Erythroblast (primary cell): ENCODE data around the gene BARD1.
A peak's percentile ranks its signal among the peaks of the same experiment; 100 is the strongest.
"Not testable (repeated sequence)": the region's sequence is repeated elsewhere in the genome, so short reads cannot be mapped to it uniquely, and the experiment has no call there.

ENCODE experiments used
- DNase-seq, 2 experiments: peaks; one replicate each; lab custom pipeline; 2025; lab: John Stamatoyannopoulos, UW
- GATA1 ChIP-seq: IDR thresholded peaks from 2 replicates; pipeline ENCODE4 v1.6.1; 2011; ENCODE audit warnings: low read depth, mild to moderate bottlenecking, control low read depth, low read length, moderate library complexity
- POLR2A ChIP-seq: IDR thresholded peaks from 2 replicates; pipeline ENCODE4 v1.6.1; 2011; ENCODE audit warnings: mild to moderate bottlenecking, low read length

Gene BARD1

DNA sequence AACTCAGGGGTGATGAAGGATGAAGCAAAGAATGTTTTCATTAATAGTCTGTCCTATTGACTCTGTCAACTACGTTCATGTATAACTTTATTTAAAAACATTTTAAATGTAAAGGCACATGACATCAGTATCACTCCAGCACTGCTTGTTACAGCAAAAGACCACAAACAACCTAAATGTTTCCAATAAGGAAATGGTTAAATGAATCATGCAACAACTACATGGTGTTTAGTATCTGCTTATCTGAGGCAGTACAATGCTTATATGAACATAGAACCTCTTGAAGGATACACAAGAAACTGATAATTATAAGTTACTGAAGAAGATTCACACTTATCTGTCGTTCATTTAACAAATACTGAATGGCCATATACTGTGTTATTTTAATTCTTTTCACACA is 8.4 kb downstream of the BARD1 start:
- TF ChIP-seq GATA1, result no peak
- no peak for TF ChIP-seq POLR2A
- no peak for DNase-seq

DNA sequence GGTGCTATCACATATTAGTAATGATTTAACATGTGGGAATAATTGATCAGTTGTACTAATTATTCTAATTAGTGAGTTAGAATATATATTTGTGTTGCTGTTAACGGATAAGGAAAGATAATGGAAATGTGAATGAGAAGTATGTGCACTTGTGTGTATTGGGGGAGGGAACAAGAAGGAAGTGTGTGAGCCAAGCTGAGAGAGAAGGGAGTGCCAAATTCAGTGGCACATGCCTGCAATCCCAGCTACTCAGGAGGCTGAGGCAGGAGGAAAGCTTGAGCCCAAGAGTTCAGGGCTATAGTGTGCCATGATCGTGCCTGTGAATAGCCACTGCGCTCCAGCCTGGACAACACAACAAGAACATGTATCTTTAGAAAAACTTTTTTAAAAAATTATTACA is 9.3 kb downstream of the BARD1 start:
- TF ChIP-seq POLR2A (no peak), GATA1 (no peak)

DNA sequence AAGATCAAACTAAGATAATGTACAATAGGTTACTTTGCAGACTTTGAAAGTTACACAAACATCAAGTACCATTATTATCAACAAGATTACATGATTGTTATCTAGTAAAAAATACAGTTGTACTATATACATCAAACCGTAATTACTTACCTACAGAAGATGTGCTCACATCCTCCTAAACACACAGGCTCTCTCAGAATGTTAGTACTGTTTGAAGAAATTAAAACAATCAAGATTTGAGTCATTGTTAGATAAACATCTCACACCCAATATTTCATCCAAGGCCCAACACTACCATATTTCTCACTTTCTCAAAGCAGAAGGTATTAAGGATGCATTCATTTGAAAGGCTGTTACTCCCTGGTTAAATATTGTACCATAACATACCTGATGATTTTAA is 12.6 kb downstream of the BARD1 start:
- TF ChIP-seq GATA1 (no peak), POLR2A (no peak)
- no peak for DNase-seq

More for the DNA sequence above, 9.3 kb downstream of the BARD1 start:
- DNase-seq, result no peak

DNA sequence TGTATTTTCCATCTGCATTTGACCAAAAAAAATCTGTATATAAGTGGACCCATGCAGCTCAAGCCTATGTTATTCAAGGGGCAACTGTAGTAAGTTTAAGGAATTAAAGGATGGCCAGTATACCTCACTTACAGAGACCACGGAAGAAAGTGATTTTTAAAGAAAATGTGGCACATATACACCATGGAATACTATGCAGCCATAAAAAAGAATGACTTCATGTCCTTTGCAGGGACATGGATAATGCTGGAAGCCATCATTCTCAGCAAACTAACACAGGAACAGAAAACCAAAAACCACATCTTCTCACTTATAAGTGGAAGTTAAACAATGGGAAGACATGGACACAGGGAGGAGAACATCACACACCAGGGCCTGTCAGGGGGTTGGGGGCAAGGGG is 26.3 kb downstream of the BARD1 start:
- not testable (repeated sequence) for DNase-seq

DNA sequence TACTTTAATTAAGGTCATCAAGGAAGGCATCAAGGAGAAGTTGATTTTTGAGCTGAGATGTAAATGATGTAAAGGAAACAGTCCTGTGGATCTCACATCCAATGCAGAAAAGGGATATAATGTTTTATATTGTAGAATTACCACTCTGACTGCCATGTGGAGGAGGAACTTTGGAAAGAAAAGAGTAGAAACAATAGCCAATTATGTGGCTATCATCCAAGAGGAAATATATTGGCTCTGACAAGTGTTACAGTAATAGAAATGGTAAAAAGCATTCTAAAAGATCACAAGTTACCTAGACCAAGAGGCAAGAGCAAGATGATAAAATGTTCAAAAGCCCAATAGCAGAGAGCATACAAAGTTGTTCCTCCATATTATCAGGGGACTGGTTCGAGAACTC is 26.8 kb downstream of the BARD1 start:
- no peak for DNase-seq
- no peak for TF ChIP-seq POLR2A
- no peak for TF ChIP-seq GATA1

DNA sequence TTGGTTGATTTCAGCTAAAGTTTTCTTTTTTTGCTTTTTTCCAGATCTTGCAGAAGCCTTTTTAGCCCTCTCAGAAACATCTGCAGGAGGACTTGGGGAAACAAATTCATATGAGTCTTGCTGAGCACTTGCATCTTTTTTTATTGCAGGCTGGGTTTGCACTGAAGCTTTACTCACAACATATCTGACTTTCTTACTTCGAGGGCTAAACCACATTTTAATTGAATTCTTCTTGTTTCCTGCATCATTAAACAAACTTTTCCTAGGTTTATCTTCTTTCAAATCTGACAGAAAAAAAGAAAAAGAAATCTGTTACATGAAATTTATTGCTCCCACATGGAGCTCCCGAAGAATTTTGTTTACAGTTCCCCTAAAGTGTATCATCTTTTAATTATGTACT is 28.3 kb downstream of the BARD1 start:
- DNase-seq, result no peak
- TF ChIP-seq POLR2A (no peak), GATA1 (no peak)

DNA sequence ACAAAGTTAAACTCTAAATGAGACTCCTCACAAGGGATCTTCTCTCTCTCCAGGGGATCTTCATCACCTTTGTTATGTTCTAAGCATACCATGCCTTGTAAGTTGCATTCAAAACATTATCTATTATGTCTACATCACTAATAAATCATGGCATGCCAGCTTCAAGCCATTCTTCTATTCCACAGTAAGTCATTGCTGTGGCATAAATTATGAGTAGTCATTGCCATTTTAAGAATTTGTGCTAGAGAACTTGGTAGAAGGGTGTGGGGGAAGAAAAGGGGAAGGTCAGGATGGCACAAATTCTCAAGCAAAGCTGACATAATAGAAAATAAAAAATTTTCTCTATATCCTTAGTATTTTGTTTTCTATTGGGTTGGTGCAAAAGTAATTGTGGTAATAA is 33.5 kb downstream of the BARD1 start:
- DNase-seq, result no peak
- no peak for TF ChIP-seq POLR2A
- TF ChIP-seq GATA1, result no peak

DNA sequence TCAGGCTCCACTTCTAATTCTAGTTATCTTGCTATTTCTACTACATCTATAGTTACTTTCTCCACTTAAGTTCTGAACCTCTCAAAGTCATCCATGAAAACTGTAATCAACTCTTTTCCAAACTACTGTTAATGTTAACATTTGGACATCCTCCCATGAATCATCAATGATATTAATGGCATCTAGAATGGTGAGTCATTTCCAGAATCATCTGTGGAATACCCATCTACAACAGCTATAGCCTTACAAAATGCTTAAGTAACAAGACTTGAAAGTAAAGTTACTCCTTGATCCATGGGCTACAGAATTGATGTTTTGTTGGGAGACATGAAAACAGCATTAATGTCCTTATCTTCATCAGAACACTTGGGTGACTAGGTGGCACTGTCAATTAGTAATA is 35.4 kb downstream of the BARD1 start:
- DNase-seq, result no peak
- TF ChIP-seq GATA1, result no peak
- TF ChIP-seq POLR2A, result no peak

DNA sequence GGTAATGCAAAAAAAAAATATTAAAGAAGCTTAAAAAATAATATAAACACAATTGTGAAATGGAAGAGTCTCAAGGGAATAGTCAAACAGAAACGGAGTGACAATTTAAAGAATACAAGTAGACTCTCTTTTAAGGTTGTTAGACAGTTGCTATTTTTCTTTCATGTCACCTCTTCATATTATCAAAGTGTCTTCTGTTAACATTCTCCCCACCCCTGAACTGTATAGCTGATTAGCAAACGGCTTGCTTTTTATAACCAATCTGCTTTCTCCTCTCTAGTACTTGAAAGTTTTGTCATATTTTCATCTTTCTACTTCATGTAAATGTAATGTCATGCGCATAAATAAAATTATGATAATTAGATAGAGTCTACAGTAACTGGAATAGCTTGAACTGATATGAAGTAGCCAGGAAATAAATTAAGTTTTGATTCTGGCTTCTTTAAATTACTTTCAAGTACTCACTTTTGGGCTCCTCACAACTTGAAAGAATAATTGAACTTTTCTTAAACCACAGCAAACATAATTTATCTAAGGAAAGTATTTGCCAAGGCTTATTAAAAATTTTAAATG is 37.0 kb downstream of the BARD1 start:
- TF ChIP-seq POLR2A (no peak), GATA1 (no peak)
- DNase-seq, result peak in 1 of 2 experiments; percentile 17

DNA sequence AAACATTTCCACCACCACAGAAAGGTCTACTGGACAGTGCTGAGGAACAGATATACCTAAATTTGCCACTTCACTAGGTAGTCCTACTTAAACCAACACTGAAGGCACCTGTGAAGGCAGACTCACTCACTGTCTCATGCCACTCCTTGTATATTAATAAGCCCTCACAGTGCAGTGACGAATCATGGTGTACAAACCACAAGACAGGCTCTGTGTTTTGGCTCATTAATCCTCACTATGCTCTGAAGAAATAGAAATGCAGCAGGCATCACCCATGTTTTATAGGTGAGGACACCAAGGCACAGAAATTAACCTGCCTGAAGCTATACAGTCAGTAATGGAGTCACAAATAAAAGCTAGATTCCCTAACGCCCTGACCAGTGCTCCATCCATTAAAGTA is 44.3 kb downstream of the BARD1 start:
- no peak for DNase-seq
- TF ChIP-seq GATA1 (no peak), POLR2A (no peak)

DNA sequence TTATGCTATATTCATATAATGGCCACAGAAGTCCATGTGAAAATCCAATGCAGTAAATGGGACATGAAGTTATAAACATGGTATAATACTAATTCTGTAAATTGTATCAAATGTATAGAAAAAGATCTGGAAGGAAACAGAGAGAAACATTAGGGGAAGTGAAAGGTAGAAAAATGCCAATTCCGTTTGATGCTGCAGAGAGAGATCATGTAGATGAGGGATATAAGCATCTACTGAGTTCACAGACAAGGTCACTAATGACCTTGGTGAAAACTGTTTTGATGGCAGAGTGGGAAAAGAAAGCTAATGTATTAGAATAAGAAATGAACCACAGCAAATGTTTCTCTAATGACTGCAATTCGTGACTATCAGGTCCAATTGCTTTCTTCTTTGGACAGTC is 56.0 kb downstream of the BARD1 start:
- DNase-seq, result no peak
- no peak for TF ChIP-seq POLR2A
- no peak for TF ChIP-seq GATA1

DNA sequence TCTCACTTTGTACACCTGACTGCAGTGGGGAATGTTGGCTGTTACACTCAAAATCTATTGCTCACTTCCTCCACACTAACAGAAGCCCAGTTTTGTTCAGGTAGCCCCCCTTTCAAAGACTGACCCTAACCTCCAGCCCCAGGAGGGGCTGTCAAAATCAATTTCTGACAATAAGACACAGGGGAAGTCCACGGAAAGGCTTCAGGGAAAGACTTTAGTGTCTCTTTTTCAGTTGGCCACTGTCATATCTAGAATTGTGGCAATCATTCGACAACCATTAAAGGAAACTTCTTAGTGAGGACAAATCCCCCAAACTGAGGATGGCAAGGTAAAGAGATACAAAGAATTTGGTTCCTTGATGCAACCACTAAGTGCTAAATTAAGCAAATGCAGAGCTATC is 59.0 kb downstream of the BARD1 start:
- DNase-seq, result no peak
- TF ChIP-seq GATA1 (no peak), POLR2A (no peak)

DNA sequence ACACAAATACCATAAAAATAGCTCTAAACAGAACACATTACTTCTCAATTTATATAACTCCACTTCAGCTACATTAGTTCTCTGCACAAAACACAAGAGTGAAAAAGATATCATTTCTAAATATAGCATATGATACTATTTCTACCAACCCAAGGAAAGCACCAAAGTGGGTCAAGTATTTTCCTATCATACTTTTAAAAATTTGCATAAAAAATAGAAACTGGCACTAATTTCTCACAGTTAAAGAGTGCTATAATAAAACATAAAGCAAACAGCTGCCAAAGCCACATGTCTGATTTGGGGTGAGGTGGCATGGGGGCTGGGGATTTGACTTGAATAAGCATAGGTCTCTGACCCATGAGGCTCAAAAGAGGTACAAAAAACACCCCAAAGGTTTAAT is 61.5 kb downstream of the BARD1 start:
- DNase-seq, result no peak
- no peak for TF ChIP-seq GATA1
- no peak for TF ChIP-seq POLR2A

DNA sequence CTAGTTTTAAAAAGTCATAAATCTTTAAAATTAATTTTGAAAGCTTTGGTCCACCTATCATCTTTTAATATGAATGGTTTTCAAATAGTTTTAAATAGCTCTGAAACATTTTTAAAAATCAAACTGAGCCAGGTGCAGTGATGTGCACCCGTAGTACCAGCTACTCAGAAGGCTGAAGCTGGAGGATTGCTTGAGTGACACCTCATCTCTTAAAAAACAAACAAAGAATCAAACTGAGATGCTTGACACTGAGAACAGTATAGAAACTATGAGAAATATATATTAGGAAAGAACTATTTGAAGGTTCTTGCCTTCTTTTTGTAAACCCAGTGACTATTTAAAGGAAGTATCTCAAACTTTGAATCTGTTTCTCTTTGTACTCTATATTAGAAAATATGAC is 67.4 kb downstream of the BARD1 start:
- DNase-seq, result no peak
- TF ChIP-seq POLR2A (no peak), GATA1 (no peak)

DNA sequence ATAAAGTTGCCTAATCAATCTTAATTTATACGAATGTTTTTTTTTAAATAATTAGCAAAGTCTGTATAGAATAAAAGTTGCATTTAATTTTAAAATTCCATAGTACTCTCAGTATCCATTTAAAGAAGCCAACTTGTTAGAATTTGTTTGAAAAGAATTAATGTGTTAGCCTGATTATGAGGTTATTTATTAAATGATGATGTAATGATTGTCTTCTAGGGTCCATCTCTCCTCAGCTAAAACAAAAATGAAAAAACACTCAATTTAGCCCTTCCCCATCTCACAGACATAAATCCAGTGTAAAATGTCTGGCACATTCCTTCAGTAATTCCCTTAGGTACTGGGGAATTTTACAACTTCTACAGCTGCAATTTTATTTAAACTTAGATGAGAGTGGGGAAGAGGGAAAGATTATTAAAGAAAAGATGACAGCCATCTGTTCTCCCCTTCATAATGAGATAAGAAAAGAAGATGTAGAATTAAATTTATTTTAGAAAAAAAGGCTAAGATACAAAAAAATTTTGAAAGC is 68.6 kb downstream of the BARD1 start:
- TF ChIP-seq POLR2A, result no peak
- no peak for TF ChIP-seq GATA1
- DNase-seq, result no peak

DNA sequence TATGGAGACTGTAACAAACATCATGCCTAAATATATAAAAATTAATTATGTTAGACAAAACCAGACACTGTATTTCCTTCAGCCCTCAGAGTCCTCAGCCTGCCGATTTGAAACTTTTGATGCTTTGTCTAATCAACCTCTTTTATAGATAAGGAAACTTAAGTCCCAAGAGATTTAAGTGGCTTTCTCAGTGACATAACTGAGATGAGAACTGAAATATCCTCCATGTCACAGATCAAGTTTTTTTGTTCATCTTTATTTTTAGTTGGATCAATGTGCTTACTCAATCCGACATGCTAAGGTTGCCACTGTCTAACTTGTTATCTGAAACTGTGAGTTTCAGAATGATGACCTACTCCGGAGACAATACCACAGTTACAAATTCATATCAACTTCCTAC is 72.3 kb downstream of the BARD1 start:
- DNase-seq, result no peak
- no peak for TF ChIP-seq POLR2A
- TF ChIP-seq GATA1, result no peak
